ENCODE data around the gene SYNM. TPM values are rescaled to one million over a fixed set of nuclear protein-coding genes. Genes with fewer than 3 reads are reported as not detected.

The SYNM gene
- polyA plus RNA-seq, 1 experiment, result 1.8 TPM

DNA sequence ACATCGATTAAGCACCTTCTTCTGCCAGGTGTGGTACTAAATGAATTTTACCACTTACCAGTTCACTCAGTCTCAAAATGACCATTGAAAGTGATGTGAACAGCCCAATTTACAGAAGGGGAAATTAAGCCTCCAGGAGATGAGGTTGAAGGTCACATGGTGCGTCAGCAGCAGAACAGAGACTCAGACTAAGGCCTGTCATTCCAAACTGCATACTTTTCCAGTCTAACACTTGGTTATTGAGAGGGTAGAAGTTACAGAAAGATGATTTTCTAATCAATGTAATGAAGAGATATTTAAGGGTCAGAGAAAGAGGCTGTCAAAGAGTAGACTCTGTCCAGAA lies 76.1 kb downstream of the SYNM start:
- CTCF ChIA-PET, result interaction anchor here (0.8 kb wide), 1 partner anchor 70 kb away, joined by 4 read pairs; no protein-coding TSS in a partner anchor
- POLR2A ChIA-PET, result no interaction called here
- TF ChIP-seq, protein P1, sequence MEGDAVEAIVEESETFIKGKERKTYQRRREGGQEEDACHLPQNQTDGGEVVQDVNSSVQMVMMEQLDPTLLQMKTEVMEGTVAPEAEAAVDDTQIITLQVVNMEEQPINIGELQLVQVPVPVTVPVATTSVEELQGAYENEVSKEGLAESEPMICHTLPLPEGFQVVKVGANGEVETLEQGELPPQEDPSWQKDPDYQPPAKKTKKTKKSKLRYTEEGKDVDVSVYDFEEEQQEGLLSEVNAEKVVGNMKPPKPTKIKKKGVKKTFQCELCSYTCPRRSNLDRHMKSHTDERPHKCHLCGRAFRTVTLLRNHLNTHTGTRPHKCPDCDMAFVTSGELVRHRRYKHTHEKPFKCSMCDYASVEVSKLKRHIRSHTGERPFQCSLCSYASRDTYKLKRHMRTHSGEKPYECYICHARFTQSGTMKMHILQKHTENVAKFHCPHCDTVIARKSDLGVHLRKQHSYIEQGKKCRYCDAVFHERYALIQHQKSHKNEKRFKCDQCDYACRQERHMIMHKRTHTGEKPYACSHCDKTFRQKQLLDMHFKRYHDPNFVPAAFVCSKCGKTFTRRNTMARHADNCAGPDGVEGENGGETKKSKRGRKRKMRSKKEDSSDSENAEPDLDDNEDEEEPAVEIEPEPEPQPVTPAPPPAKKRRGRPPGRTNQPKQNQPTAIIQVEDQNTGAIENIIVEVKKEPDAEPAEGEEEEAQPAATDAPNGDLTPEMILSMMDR (IDR thresholded peaks at IDR 0.05; ENCODE audit: insufficient read depth, low read depth, low read length), result no peak
- DNase-seq (ENCODE audit: low read depth), result no peak
- no peaks in the 10 kb centered on the region for H3K27me3 ChIP-seq (ENCODE audit: control insufficient read depth, insufficient read depth, low read length)
- H3K4me3 ChIP-seq (ENCODE audit: low read depth, low read length), result no peak overlapping the region
- peaks cover 3% of the 10 kb centered on the region for H3K36me3 ChIP-seq (ENCODE audit: control insufficient read depth, insufficient read depth, low read length)

DNA sequence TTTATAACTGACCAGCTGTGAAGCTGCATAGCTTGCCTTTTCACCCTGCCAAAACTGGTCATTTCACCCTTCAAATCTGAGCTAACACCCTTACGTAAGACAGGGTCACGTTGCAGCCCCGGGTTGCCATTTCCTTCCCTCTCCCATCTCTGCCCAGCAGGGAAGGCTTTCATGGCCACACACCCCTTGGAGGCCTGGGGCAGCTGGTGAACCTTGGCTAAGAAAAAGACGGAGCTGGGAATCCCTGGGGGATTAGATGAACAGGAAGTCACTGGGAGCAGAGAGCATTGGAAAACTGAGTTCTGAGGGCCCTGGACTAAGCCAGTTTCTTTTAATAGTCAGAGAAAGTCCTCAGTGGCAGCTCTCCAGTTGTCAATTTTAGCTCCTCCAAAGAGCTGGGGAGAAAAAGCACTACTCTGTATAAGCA lies 76.7 kb downstream of the SYNM start:
- Histone ChIP-seq H3K27me3 (ENCODE audit: control insufficient read depth, insufficient read depth, low read length) (no peaks in the 10 kb centered on the region), H3K36me3 (ENCODE audit: control insufficient read depth, insufficient read depth, low read length) (peaks cover 3% of the 10 kb centered on the region), H3K4me3 (ENCODE audit: low read depth, low read length) (no peak overlapping the region)
- ChIA-PET POLR2A (no interaction called here), CTCF (no interaction called here)
- TF ChIP-seq, protein P1 (IDR thresholded peaks at IDR 0.05; ENCODE audit: insufficient read depth, low read depth, low read length), result no peak
- no peak for DNase-seq (ENCODE audit: low read depth)

- TF ChIP-seq, protein P1 (IDR thresholded peaks at IDR 0.05; ENCODE audit: insufficient read depth, low read depth, low read length), result no peak
- CTCF ChIA-PET, result no interaction called here
- DNase-seq (ENCODE audit: low read depth), result no peak
- POLR2A ChIA-PET, result interaction anchor here (0.6 kb wide), 1 partner anchor 59 kb away, joined by 3 read pairs; no protein-coding TSS in a partner anchor
- Histone ChIP-seq H3K27me3 (ENCODE audit: control insufficient read depth, insufficient read depth, low read length) (no peaks in the 10 kb centered on the region), H3K4me3 (ENCODE audit: low read depth, low read length) (no peak overlapping the region), H3K36me3 (ENCODE audit: control insufficient read depth, insufficient read depth, low read length) (peaks cover 3% of the 10 kb centered on the region)
Measured at GRCh38 chr15:99182791-99183190, 77.9 kb downstream of the SYNM start.

Other genes starting within 250 kb of the SYNM start
- 0.15 TPM in 2 replicates for gene PGPEP1L, start 97.3 kb upstream of the SYNM start, polyA plus RNA-seq (2011; rRNA removed)
- 3.6 and 5.1 TPM in 2 replicates for gene TTC23, start 144.5 kb downstream of the SYNM start, polyA plus RNA-seq (2011; rRNA removed)
- 23.5 and 30.4 TPM in 2 replicates for gene LRRC28, start 146.4 kb downstream of the SYNM start, polyA plus RNA-seq (2011; rRNA removed)

Measured in BJ (cell line).